Activated CD4-positive, alpha-beta T cell treated with anti-CD3 and anti-CD28 coated beads, Interleukin-2, amount 50 U/mL, for 48 hours (primary cell): Measurements from ENCODE around the gene HS2ST1.

Experiments
- DNase-seq, 2 experiments: peaks; one replicate each; pipeline ENCODE4 v3.0.0-alpha.2; 2020

HS2ST1 gene

GRCh38 chr1:87074001-87074795 lies 159.8 kb downstream of the HS2ST1 start:
- DNase-seq, result no peak

- no peak for DNase-seq
Measured at GRCh38 chr1:87077959-87078639, 163.7 kb downstream of the HS2ST1 start.

GRCh38 chr1:87084244-87084836 lies 169.9 kb downstream of the HS2ST1 start:
- DNase-seq, result no peak

DNA sequence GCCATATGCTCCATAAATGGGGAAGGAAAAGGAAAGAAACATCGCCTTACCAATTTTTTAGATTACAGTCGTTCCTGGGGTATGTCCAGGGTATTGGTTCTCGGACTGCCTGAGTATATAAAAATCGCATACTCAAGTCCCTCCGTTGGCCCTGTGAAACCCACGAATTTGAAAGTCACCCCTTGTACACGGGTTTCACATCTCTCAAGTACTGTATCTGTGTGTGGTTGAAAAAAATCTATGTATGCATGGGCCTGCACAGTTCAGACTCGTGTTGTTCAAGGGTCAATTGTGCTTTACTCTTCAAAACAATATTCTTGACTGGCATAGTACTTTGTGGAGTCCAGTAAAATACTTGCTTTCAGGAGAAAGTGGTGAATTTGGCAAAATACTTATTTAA lies 171.7 kb downstream of the HS2ST1 start:
- DNase-seq, result no peak

GRCh38 chr1:87089070-87089736 lies 174.8 kb downstream of the HS2ST1 start:
- DNase-seq, result no peak

DNA sequence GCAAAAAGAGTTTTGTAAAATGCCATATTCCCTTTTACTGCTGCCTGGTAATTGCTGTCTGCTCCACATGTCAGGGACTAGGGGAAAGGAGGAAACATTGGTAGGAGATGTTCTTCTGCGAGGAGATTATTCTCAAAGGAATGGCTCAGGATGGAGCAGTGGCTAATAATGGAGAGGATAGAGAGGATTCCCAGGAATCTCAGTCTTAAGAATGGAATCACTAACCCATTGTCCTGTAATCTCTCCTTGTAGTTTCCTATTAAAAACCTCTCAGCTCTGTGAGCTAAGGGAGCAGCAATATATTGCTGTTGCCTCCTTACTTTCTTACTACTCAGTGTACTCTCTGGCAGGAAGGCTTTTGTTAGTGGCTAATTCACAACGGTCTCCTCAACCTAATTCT lies 175.4 kb downstream of the HS2ST1 start:
- DNase-seq, result no peak

- DNase-seq, result no peak
Measured at GRCh38 chr1:87091425-87091824, 177.0 kb downstream of the HS2ST1 start.

GRCh38 chr1:87092846-87093245 lies 178.4 kb downstream of the HS2ST1 start:
- DNase-seq, result no peak

GRCh38 chr1:87093286-87093685 lies 178.9 kb downstream of the HS2ST1 start:
- DNase-seq, result no peak

DNA sequence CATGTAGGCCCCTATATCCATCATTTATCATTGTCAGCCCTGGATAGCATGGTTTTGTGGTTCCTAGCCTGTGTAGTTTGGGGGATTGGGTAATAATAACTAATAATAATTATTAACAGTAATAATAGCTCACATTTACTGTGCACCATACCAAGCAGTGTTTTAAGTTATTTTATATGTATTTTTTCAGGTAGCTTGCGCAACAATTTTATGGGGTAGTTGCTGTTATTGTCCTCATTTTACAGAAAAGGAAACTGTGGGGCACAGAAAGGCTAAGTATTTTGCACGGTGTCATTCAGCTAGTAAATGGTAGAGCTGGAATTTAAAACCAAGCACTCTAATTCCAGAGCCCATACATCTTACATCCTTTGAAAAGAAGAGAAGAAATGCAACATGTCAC lies 179.8 kb downstream of the HS2ST1 start:
- DNase-seq, result no peak

DNA sequence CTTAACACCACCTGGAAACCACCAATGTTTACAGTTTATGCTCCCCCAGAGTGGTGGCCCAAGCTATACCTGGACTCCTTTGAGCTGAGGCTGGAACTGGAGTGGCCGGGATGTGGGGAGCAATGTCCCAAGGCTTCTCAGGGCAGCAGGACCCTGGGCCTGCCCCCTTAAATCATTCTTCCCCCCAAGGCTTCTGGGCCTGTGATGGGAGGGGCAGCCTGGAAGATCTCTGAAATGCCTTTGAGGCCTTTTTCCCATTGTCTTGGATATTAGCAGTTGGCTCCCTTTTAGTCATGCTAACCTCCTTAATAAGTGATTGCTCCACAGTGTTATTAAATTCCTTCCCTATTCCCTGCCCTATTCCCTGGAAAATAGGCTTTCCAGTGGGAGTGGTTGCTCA lies 185.8 kb downstream of the HS2ST1 start:
- no peak for DNase-seq

GRCh38 chr1:87103074-87103473 lies 188.6 kb downstream of the HS2ST1 start:
- DNase-seq, result no peak

GRCh38 chr1:87104140-87104539 lies 189.7 kb downstream of the HS2ST1 start:
- DNase-seq, result no peak

DNA sequence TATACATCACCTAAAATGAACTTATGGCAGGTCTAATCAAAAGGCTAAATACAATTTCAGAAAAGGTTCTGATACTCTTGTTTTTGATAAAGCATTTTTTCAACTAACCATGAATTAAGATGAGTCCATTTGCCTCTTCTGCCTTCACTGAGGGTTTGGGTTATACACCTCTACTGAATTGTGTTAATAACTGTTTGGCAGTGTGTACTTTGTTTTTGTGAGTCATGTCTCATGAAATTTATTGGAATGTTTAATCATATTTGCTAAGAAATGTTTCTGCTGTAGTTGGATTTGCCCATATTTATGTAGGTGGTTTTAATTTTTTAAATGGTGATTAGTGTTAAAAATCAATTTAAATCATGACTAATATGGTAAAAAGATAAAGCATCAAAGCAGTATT lies 190.5 kb downstream of the HS2ST1 start:
- DNase-seq, result no peak

- DNase-seq, result no peak
Measured at GRCh38 chr1:87106144-87106543, 191.7 kb downstream of the HS2ST1 start.

DNA sequence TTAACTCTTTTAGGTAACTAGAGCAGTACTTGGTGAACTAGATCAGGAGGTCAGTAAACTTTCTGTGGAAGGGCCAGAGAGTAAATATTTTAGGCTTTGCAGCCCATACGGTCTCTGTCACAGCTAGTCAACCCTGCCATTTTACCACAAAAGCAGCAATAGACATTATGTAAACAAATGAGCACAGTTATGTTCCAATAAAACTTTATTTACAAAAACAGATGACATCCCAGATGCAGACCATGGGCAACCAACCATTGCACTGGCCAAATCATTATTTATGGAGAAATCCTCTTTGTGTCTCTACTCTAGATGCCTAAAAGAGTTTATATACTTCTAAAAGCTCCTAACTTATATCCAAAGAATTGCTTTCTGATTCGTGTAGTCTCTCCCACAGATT lies 192.4 kb downstream of the HS2ST1 start:
- DNase-seq, result no peak

DNA sequence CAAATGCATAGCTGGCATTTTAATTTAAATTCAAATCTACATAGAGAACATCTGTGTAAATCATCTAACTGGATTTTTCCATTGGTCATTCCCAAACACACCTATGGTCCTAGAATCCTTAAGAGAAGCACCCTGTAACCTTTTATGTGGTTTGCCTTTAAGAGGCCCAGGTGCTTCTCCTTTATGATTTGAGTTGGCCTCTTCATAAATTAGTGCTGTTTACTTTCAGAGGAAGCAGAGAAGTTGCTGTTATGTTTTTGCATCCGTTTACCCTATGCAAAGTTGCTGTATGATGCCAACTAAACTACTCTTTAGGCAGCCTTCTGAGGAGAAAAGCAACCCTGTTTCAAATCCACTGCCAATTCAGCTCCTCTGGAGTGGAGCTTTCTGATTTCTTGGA lies 193.8 kb downstream of the HS2ST1 start:
- no peak for DNase-seq

DNA sequence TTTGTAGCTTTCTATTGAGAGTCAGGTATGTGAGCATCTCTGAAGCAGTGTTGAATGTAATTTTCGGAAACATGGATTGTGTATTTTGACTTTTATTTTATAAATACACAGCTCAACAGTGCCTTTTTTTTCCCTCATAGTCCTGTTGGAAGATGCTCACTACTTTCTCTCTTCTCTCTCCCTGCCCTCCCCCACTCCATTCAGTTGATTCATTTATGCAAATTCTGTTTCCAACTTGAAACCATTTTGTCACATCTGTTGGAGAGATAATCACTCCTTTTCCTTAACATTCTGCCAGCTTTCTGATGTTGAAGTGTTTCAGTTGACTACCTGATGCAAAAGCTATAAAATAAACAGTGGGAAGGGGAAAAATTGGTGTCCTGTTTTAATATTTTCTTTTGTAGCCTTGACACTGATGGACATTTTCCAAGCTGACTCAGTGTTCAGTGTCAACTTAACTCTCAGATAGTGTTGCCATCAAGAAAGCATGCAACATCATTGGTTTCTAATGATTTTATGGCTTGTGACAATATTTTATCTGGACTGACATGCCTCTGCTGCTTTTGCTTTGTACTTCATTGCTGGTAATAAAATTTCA lies 194.5 kb downstream of the HS2ST1 start:
- no peak for DNase-seq

GRCh38 chr1:87111659-87112371 lies 197.4 kb downstream of the HS2ST1 start:
- DNase-seq, result no peak

DNA sequence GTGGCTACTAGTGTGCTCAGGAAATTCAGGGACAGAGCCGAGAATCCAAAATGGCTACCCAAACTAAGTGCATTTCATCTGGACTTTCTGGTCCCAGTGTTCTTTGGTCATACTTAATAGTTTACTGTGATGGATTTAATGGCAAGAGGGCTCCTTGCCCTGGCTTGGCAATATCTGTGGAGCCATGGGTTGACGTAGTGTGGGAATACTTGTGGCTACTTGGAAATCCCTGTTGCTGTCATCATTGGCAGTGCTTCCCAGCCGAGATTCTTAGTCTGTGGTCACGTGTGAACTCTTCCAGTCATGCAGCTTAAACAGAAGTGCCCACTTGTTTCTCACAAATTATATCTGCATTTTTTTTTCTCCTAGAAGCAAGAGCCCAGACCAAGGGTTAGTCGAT lies 198.9 kb downstream of the HS2ST1 start:
- no peak for DNase-seq

DNA sequence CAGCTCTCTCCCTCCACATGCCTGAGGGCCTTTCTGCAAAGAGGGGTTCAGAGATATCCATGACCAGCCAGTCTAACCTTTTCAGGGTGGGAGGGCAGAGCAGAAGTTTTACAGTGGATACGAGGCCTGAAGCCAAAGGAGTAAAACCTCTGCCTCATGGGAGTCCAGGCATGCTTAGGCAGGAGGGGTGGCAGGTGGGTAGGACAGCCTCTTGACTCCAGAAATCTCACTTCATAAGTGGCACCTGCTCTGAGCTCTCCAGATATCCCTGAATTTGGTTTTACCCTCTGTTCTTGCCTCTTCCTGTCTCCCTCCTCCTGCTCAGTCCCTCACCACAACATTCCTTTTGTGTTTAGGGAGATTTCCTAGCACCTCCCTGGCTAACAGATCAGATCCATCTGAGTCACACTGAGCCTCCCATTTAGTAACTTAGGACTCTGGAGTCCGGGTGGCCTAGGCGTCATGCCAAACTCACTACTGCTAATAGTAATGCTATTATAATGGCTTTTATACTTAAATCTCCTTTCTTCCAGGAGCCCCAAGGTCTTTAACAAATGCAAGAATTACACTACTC lies 201.0 kb downstream of the HS2ST1 start:
- no peak for DNase-seq

- DNase-seq, result no peak
Measured at GRCh38 chr1:87115891-87116290, 201.5 kb downstream of the HS2ST1 start.
